ENCODE data around the gene C1orf74. TPM values are rescaled to one million over a fixed set of nuclear protein-coding genes. Genes with fewer than 3 reads are reported as not detected.

C1orf74 gene
- total RNA-seq, 3 donors from 2014 or later = 0.64 to 3.1 (median 2.0) TPM

DNA sequence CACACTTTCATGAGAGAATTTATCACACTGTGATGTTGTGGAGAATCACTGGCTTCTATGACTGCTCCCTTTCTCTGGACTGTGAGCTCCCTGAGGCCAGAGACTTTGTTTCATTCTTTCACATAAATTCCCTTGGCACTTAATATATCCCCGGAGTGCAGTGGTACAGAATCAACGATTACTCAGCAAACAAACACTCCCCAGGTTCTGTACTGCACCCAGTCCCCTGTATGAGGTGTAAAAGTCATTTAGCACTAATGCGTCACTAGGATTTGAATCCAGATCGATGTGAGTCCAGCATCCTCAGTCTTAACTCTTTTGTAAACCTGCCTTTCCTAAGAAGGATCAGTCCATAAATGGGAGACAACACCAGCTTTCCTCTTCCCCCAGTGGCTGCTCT lies 36.6 kb upstream of the C1orf74 start:
- no peak for DNase-seq (ENCODE audit: low spot score in 2 of 2)
- intact Hi-C loops (cut with DNase I; ENCODE audit: low total_unique reads) = no loop called here
- no peak overlapping the region for H3K4me3 ChIP-seq
- no peaks in the 10 kb centered on the region for H3K4me1 ChIP-seq
- no peak for TF ChIP-seq POLR2AphosphoS5 (IDR thresholded peaks at IDR 0.05)
- TF ChIP-seq, protein P1, sequence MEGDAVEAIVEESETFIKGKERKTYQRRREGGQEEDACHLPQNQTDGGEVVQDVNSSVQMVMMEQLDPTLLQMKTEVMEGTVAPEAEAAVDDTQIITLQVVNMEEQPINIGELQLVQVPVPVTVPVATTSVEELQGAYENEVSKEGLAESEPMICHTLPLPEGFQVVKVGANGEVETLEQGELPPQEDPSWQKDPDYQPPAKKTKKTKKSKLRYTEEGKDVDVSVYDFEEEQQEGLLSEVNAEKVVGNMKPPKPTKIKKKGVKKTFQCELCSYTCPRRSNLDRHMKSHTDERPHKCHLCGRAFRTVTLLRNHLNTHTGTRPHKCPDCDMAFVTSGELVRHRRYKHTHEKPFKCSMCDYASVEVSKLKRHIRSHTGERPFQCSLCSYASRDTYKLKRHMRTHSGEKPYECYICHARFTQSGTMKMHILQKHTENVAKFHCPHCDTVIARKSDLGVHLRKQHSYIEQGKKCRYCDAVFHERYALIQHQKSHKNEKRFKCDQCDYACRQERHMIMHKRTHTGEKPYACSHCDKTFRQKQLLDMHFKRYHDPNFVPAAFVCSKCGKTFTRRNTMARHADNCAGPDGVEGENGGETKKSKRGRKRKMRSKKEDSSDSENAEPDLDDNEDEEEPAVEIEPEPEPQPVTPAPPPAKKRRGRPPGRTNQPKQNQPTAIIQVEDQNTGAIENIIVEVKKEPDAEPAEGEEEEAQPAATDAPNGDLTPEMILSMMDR (IDR thresholded peaks at IDR 0.05) = no peak
- no peak for TF ChIP-seq POLR2A (IDR thresholded peaks at IDR 0.05)
- no peaks in the 10 kb centered on the region for H3K27me3 ChIP-seq
- H3K36me3 ChIP-seq = no peaks in the 10 kb centered on the region
- H3K9me3 ChIP-seq = no peaks in the 10 kb centered on the region
- H3K27ac ChIP-seq = no peak overlapping the region

DNA sequence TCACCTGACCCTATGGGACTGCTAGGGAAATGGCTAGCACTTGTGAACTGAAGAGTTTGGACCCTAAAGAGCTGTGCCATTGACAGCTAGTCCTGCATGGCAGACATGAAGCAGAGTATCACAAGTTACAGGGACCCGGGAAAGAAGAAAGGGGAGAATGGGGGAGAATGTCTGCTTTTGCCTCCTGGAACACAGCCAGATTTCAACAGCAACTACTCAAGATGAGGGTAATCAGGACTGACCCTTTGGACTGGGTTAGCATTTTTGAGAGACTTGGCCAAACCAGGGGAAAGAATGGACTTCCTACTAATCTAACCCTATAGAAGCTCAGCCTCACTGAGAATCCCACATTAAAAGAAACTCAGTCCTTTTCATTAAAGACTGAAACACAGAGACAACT lies 34.7 kb upstream of the C1orf74 start:
- H3K27me3 ChIP-seq = no peaks in the 10 kb centered on the region
- H3K4me3 ChIP-seq = no peak overlapping the region
- TF ChIP-seq, protein P1 (IDR thresholded peaks at IDR 0.05) = no peak
- TF ChIP-seq POLR2AphosphoS5 (IDR thresholded peaks at IDR 0.05) (no peak), POLR2A (IDR thresholded peaks at IDR 0.05) (no peak)
- no peaks in the 10 kb centered on the region for H3K9me3 ChIP-seq
- intact Hi-C loops (cut with DNase I; ENCODE audit: low total_unique reads) = no loop called here
- H3K36me3 ChIP-seq = no peaks in the 10 kb centered on the region
- no peaks in the 10 kb centered on the region for H3K4me1 ChIP-seq
- no peak for DNase-seq (ENCODE audit: low spot score in 2 of 2)
- H3K27ac ChIP-seq = peak overlapping the region; percentile 19 to 30

DNA sequence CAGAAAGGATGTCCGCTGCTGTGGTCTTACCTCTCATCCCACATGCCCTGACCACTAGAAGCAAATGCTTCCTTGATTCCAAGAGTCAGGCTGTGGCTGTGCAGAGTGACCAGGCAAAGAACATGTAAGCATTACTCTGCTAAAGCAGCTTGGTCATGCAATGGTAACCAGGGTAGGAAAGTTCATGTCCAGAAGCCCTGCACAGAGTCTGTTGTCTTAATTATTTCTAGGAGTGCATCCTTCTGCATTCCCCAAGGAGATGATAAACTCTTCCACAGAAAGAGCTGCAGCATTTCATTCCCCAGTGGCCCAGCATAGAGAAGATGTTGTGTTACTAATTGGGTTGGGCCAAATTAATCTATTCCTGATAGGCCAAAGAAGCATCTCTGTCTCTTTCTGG lies 33.3 kb upstream of the C1orf74 start:
- TF ChIP-seq POLR2A (IDR thresholded peaks at IDR 0.05) (no peak), POLR2AphosphoS5 (IDR thresholded peaks at IDR 0.05) (no peak)
- TF ChIP-seq, protein P1 (IDR thresholded peaks at IDR 0.05) = no peak
- H3K9me3 ChIP-seq = no peaks in the 10 kb centered on the region
- H3K27ac ChIP-seq = peak overlapping the region in 1 of 2 donors; percentile 77
- H3K4me3 ChIP-seq = no peak overlapping the region
- H3K4me1 ChIP-seq = no peaks in the 10 kb centered on the region
- intact Hi-C loops (cut with DNase I; ENCODE audit: low total_unique reads) = no loop called here
- no peaks in the 10 kb centered on the region for H3K27me3 ChIP-seq
- DNase-seq (ENCODE audit: low spot score in 2 of 2) = no peak
- H3K36me3 ChIP-seq = no peaks in the 10 kb centered on the region

- DNase-seq (ENCODE audit: low spot score in 2 of 2) = no peak
- no peaks in the 10 kb centered on the region for H3K4me1 ChIP-seq
- TF ChIP-seq POLR2A (IDR thresholded peaks at IDR 0.05) = no peak
- TF ChIP-seq, protein P1 (IDR thresholded peaks at IDR 0.05) = no peak
- no peak for TF ChIP-seq POLR2AphosphoS5 (IDR thresholded peaks at IDR 0.05)
- no peaks in the 10 kb centered on the region for H3K36me3 ChIP-seq
- H3K27me3 ChIP-seq = no peaks in the 10 kb centered on the region
- H3K4me3 ChIP-seq = no peak overlapping the region
- intact Hi-C loops (cut with DNase I; ENCODE audit: low total_unique reads) = no loop called here
- H3K9me3 ChIP-seq = no peaks in the 10 kb centered on the region
- H3K27ac ChIP-seq = peak overlapping the region; percentile 77 to 81
Measured at GRCh38 chr1:209816923-209817322, 32.6 kb upstream of the C1orf74 start.

DNA sequence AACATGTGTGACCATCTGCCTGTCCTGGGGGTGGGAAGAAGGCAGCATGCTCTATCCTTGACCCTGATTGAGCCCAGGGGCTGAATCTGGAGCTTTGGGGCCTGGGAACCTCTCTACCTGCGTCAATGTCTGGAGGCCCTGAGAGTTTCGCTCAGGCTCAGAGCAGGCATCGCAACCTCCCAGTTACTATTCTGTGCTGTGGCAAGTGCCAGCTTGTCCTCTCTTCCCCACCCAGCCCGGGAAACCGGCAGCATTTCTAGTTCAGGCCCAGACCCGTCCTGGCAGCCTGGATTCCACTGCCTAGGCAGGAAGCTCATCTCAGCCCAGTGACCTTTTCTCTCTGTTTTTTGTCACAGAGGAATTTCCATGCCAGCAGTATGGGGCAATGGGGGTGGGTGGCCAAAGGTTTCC lies 31.6 kb upstream of the C1orf74 start:
- H3K27ac ChIP-seq = peak overlapping the region; percentile 81 to 84
- TF ChIP-seq, protein P1 (IDR thresholded peaks at IDR 0.05) = no peak
- TF ChIP-seq POLR2A (IDR thresholded peaks at IDR 0.05) (no peak), POLR2AphosphoS5 (IDR thresholded peaks at IDR 0.05) (no peak)
- H3K27me3 ChIP-seq = no peaks in the 10 kb centered on the region
- no peak overlapping the region for H3K4me3 ChIP-seq
- H3K9me3 ChIP-seq = no peaks in the 10 kb centered on the region
- intact Hi-C loops (cut with DNase I; ENCODE audit: low total_unique reads) = no loop called here
- no peaks in the 10 kb centered on the region for H3K4me1 ChIP-seq
- H3K36me3 ChIP-seq = no peaks in the 10 kb centered on the region
- peak in 1 of 2 donors; percentile 95 for DNase-seq (ENCODE audit: low spot score in 2 of 2)

Data from breast epithelium (tissue), 4 donors.